ENCODE measurements around the gene TRAK2. TPM values are rescaled to one million over a fixed set of nuclear protein-coding genes. Genes with fewer than 3 reads are reported as not detected.

TRAK2 gene
- total RNA-seq, 1 donor from 2014 or later = 26.6 TPM

DNA sequence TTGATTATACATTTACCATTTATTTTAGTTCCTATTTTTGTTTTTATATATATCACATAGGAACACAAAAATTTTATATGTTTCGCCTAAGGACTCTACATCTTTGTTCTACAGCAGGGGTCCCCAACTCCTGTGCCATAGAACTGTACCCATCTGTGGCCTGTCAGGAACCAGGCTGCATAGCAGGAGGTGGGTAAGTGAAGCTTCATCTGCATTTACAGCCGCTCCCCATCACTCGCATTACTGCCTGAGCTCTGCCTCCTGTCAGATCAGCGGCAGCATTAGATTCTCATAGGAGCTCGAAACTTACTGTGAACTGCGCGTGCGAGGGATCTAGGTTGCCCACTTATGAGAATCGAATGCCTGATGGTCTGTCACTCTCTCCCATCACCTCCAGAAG is 25.3 kb downstream of the TRAK2 start:
- no peak for DNase-seq (ENCODE audit: low read depth)
- H3K27me3 ChIP-seq (ENCODE audit: control insufficient read depth, insufficient read depth, low read length) = no peaks in the 10 kb centered on the region
- no peaks in the 10 kb centered on the region for H3K36me3 ChIP-seq (ENCODE audit: control insufficient read depth, insufficient read depth, low read length)
- no peak for TF ChIP-seq CTCF (IDR thresholded peaks at IDR 0.05; ENCODE audit: insufficient read depth, low read length, poor library complexity, severe bottlenecking)
- H3K4me3 ChIP-seq (ENCODE audit: low read depth, low read length) = no peak overlapping the region

DNA sequence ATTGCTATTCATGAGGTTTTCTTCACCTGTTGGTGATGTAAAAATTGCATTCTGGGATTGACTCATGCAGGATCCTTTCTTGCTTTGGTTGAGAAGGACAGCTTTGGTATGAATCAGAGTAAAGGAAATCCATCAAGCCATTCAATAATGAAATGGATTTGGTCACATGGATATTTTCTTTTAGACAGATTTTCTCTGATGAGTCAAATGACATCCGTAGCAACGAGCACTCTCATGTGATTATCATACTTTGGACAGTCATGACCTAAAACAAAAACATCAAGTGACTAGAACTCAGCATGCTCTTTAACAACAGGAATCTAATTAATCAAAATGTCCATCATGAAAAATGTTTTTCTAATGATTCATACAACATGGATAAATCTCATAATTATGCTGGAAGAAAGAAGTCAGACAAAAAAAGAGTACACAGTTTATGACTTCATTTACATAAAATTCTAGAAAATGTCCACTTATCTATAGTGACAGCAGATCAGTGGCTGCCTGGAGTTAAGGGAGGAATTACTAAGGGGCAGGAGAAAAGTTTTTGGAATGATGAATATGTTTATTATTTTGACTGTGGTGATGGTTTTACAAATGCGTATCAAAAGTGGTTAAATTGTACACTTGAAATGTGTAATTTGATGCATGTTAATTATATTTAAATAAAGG is 30.7 kb downstream of the TRAK2 start:
- DNase-seq (ENCODE audit: low read depth) = no peak
- H3K4me3 ChIP-seq (ENCODE audit: low read depth, low read length) = no peak overlapping the region
- no peak for TF ChIP-seq CTCF (IDR thresholded peaks at IDR 0.05; ENCODE audit: insufficient read depth, low read length, poor library complexity, severe bottlenecking)

GRCh38 chr2:201419986-201420385 is 31.3 kb downstream of the TRAK2 start:
- no peaks in the 10 kb centered on the region for H3K27me3 ChIP-seq (ENCODE audit: control insufficient read depth, insufficient read depth, low read length)
- DNase-seq (ENCODE audit: low read depth) = no peak
- H3K36me3 ChIP-seq (ENCODE audit: control insufficient read depth, insufficient read depth, low read length) = no peaks in the 10 kb centered on the region
- no peak overlapping the region for H3K4me3 ChIP-seq (ENCODE audit: low read depth, low read length)
- TF ChIP-seq CTCF (IDR thresholded peaks at IDR 0.05; ENCODE audit: insufficient read depth, low read length, poor library complexity, severe bottlenecking) = no peak

More for the DNA sequence above, 30.7 kb downstream of the TRAK2 start:
- no peaks in the 10 kb centered on the region for H3K27me3 ChIP-seq (ENCODE audit: control insufficient read depth, insufficient read depth, low read length)
- H3K36me3 ChIP-seq (ENCODE audit: control insufficient read depth, insufficient read depth, low read length) = no peaks in the 10 kb centered on the region

- DNase-seq (ENCODE audit: low read depth) = no peak
- no peak for TF ChIP-seq CTCF (IDR thresholded peaks at IDR 0.05; ENCODE audit: insufficient read depth, low read length, poor library complexity, severe bottlenecking)
- Histone ChIP-seq H3K36me3 (ENCODE audit: control insufficient read depth, insufficient read depth, low read length) (no peaks in the 10 kb centered on the region), H3K27me3 (ENCODE audit: control insufficient read depth, insufficient read depth, low read length) (no peaks in the 10 kb centered on the region), H3K4me3 (ENCODE audit: low read depth, low read length) (no peak overlapping the region)
Observed at GRCh38 chr2:201419057-201419635, 32.1 kb downstream of the TRAK2 start.

- H3K4me3 ChIP-seq (ENCODE audit: low read depth, low read length) = no peak overlapping the region
- TF ChIP-seq CTCF (IDR thresholded peaks at IDR 0.05; ENCODE audit: insufficient read depth, low read length, poor library complexity, severe bottlenecking) = no peak
- H3K27me3 ChIP-seq (ENCODE audit: control insufficient read depth, insufficient read depth, low read length) = no peaks in the 10 kb centered on the region
- no peaks in the 10 kb centered on the region for H3K36me3 ChIP-seq (ENCODE audit: control insufficient read depth, insufficient read depth, low read length)
- no peak for DNase-seq (ENCODE audit: low read depth)
Observed at GRCh38 chr2:201415149-201415548, 36.1 kb downstream of the TRAK2 start.

Data from kidney epithelial cell (primary cell).